Measurements from ENCODE around the gene NCAM1. TPM values are rescaled to one million over a fixed set of nuclear protein-coding genes. Genes with fewer than 3 reads are reported as not detected.

NCAM1 gene
- total and polyA plus RNA-seq, 2 experiments from 2014 or later: 0.76 to 1.6 TPM

DNA sequence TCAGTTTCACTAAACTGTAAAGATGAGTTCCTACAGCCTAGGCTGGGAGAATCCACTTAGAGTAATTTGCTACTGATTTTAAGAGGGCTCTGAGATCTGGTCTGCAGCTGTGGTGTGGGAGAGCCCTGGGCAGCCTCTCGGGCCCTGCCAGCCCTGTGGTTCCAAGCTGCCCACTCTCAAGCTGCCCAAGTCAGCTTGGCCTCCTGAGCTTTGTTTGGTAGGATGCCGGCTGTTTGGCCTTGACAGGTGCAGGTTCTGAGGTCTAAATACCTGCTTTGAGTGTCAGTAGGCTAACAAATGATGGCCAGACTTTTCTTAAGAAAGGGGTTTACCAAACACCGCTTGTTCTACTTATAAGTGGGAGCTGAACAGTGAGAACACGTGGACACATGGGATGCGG is 219.9 kb downstream of the NCAM1 start:
- Histone ChIP-seq H3F3A (replicated peaks; ENCODE audit: low read depth) (no peaks in the 10 kb centered on the region), H2AFZ (no peak overlapping the region), H3K9me2 (ENCODE audit: insufficient read depth) (no peaks in the 10 kb centered on the region), H3K4me1 (ENCODE audit: insufficient read depth) (peaks cover 4% of the 10 kb centered on the region), H3K79me2 (replicated peaks; ENCODE audit: insufficient read depth) (no peaks in the 10 kb centered on the region), H3K36me3 (ENCODE audit: insufficient read depth) (no peaks in the 10 kb centered on the region), H3K4me2 (no peak overlapping the region), H4K20me1 (replicated peaks; ENCODE audit: insufficient read depth) (no peaks in the 10 kb centered on the region), H3K27me3 (ENCODE audit: insufficient read depth) (no peaks in the 10 kb centered on the region), H3K4me3 (no peak overlapping the region), H3K27ac (ENCODE audit: low read depth) (no peak overlapping the region)
- H3K27me3 Mint-ChIP-seq (ENCODE audit: insufficient read depth, low read depth, poor library complexity): no peaks in the 10 kb centered on the region
- TF ChIP-seq ZNF331 (CRISPR knock-in tag; IDR thresholded peaks at IDR 0.05; ENCODE audit: low read depth) (no peak), EZH2 (IDR thresholded peaks at IDR 0.05; ENCODE audit: low read depth, unreplicated experiment) (no peak), STAT1 (IDR thresholded peaks at IDR 0.05; ENCODE audit: unreplicated experiment) (no peak), CTCF (conservative IDR thresholded peaks at IDR 0.05; ENCODE audit: low read depth in 2 of 2) (no peak), NANOG (IDR thresholded peaks at IDR 0.05; ENCODE audit: borderline replicate concordance) (no peak), EZH2phosphoT487 (IDR thresholded peaks at IDR 0.05; ENCODE audit: unreplicated experiment) (no peak), JUNB (IDR thresholded peaks at IDR 0.05; ENCODE audit: unreplicated experiment) (no peak), ZNF462 (CRISPR knock-in tag; IDR thresholded peaks at IDR 0.05) (no peak), POLR2AphosphoS5 (IDR thresholded peaks at IDR 0.05; ENCODE audit: low read depth) (no peak), REST (IDR thresholded peaks at IDR 0.05; ENCODE audit: unreplicated experiment) (no peak), ZNF114 (CRISPR knock-in tag; IDR thresholded peaks at IDR 0.05) (no peak), CREB1 (CRISPR knock-in tag; IDR thresholded peaks at IDR 0.05; ENCODE audit: low read depth) (no peak)
- TF ChIP-seq, protein P1, sequence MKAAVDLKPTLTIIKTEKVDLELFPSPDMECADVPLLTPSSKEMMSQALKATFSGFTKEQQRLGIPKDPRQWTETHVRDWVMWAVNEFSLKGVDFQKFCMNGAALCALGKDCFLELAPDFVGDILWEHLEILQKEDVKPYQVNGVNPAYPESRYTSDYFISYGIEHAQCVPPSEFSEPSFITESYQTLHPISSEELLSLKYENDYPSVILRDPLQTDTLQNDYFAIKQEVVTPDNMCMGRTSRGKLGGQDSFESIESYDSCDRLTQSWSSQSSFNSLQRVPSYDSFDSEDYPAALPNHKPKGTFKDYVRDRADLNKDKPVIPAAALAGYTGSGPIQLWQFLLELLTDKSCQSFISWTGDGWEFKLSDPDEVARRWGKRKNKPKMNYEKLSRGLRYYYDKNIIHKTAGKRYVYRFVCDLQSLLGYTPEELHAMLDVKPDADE (IDR thresholded peaks at IDR 0.05): no peak
- no peaks in the 10 kb centered on the region for H3K9me3 Mint-ChIP-seq
- H3K36me3 Mint-ChIP-seq (ENCODE audit: low read depth): no peaks in the 10 kb centered on the region; the same call in 2 of the 3 replicates
- ATAC-seq (no peak), DNase-seq (ENCODE audit: low spot score) (no peak)
- peaks cover 33% of the 10 kb centered on the region for H3K4me1 Mint-ChIP-seq
- no peak overlapping the region for H3K4me3 Mint-ChIP-seq
- H3K27ac Mint-ChIP-seq: no peak overlapping the region
